DOHH2 (cell line): Measurements from ENCODE around the gene PRRT1B.

Source experiments
- H3F3A ChIP-seq: fragments of 200-600 bp; sonication (generic), shearing (Covaris generic); 2 replicates; pipeline ENCODE4 v1.6.0; 2016; ENCODE audit warnings: antibody characterized with exemption, mild to moderate bottlenecking; ENCODE audit not compliant: control insufficient read depth, insufficient read depth
- H3K27ac ChIP-seq: fragments of 200-600 bp; sonication (generic); 2 replicates; pipeline ENCODE4 v1.5.1; 2014; ENCODE audit warnings: low read depth, mild to moderate bottlenecking, low read length, moderate library complexity
- H3K27me3 ChIP-seq: fragments of 200-600 bp; sonication (generic); 2 replicates; pipeline ENCODE4 v1.6.1; 2014; ENCODE audit warnings: mild to moderate bottlenecking, low read length, mixed read lengths; ENCODE audit not compliant: control insufficient read depth
- H3K36me3 ChIP-seq: fragments of 200-600 bp; sonication (generic); 2 replicates; pipeline ENCODE4 v1.6.1; 2014; ENCODE audit warnings: mild to moderate bottlenecking, low read length, moderate library complexity, mixed read lengths; ENCODE audit not compliant: control insufficient read depth
- H3K4me1 ChIP-seq: fragments of 200-600 bp; sonication (generic); 2 replicates; pipeline ENCODE4 v1.6.1; 2014; ENCODE audit warnings: mild to moderate bottlenecking, low read length, mixed read lengths; ENCODE audit not compliant: control insufficient read depth
- H3K4me2 ChIP-seq: fragments of 200-600 bp; sonication (generic); 2 replicates; pipeline ENCODE4 v1.6.0; 2014; ENCODE audit warnings: mild to moderate bottlenecking, low read length, moderate library complexity
- H3K4me3 ChIP-seq: fragments of 200-600 bp; sonication (generic); 2 replicates; pipeline ENCODE4 v1.5.1; 2014; ENCODE audit warnings: mild to moderate bottlenecking, low read length, mixed read lengths
- H3K79me2 ChIP-seq: fragments of 200-600 bp; sonication (generic); 2 replicates; pipeline ENCODE4 v1.6.1; 2014; ENCODE audit warnings: mild to moderate bottlenecking, low read length, mixed read lengths; ENCODE audit not compliant: control insufficient read depth
- H3K9me2 ChIP-seq: fragments of 200-600 bp; sonication (generic); replicated peaks from 2 replicates; pipeline ENCODE4 v1.6.1; 2014; ENCODE audit warnings: mild to moderate bottlenecking, low read length, mixed read lengths; ENCODE audit not compliant: control insufficient read depth
- H3K9me3 ChIP-seq: fragments of 200-600 bp; sonication (generic); 2 replicates; pipeline ENCODE4 v1.6.1; 2014; ENCODE audit warnings: antibody characterized with exemption, low read length, mixed read lengths; ENCODE audit not compliant: control insufficient read depth, insufficient read depth
- H4K20me1 ChIP-seq: fragments of 200-600 bp; sonication (generic); 2 replicates; pipeline ENCODE4 v1.6.0; 2014; ENCODE audit warnings: low read depth, mild to moderate bottlenecking, antibody characterized with exemption, low read length, moderate library complexity; ENCODE audit not compliant: control insufficient read depth, insufficient read depth
- CTCF ChIP-seq: fragments of 200-600 bp; sonication (generic); IDR thresholded peaks from one replicate; pipeline ENCODE4 v1.5.1; 2014; ENCODE audit warnings: antibody characterized with exemption, mild to moderate bottlenecking, low read depth, low read length; ENCODE audit not compliant: poor library complexity, severe bottlenecking
- EZH2phosphoT487 ChIP-seq: fragments of 200-600 bp; sonication (generic); IDR thresholded peaks from 2 replicates; pipeline ENCODE4 v1.6.1; 2017; ENCODE audit warnings: borderline replicate concordance, mild to moderate bottlenecking, antibody characterized with exemption, low read length, moderate library complexity, mixed read lengths

The PRRT1B gene

GRCh38 chr9:131580358-131580757, 35.0 kb downstream of the PRRT1B start:
- Histone ChIP-seq H3K36me3 (peaks cover 80% of the 10 kb centered on the region), H3K27ac (no peak overlapping the region), H3K4me1 (peaks cover 9% of the 10 kb centered on the region), H3K79me2 (no peaks in the 10 kb centered on the region), H3K4me2 (no peak overlapping the region), H4K20me1 (no peaks in the 10 kb centered on the region), H3K9me2 (no peaks in the 10 kb centered on the region), H3K9me3 (no peaks in the 10 kb centered on the region), H3F3A (no peaks in the 10 kb centered on the region), H3K27me3 (no peaks in the 10 kb centered on the region), H3K4me3 (no peak overlapping the region)
- TF ChIP-seq EZH2phosphoT487 (no peak), CTCF (no peak)

- Histone ChIP-seq H3K4me2 (no peak overlapping the region), H3K79me2 (no peaks in the 10 kb centered on the region), H3K9me3 (no peaks in the 10 kb centered on the region), H3K27ac (no peak overlapping the region), H4K20me1 (no peaks in the 10 kb centered on the region), H3F3A (no peaks in the 10 kb centered on the region), H3K9me2 (no peaks in the 10 kb centered on the region), H3K4me1 (peaks cover 15% of the 10 kb centered on the region), H3K4me3 (no peak overlapping the region), H3K36me3 (peaks cover 70% of the 10 kb centered on the region), H3K27me3 (no peaks in the 10 kb centered on the region)
- TF ChIP-seq EZH2phosphoT487 (no peak), CTCF (no peak)
Observed at GRCh38 chr9:131582056-131582455, 36.7 kb downstream of the PRRT1B start.

GRCh38 chr9:131582466-131583336, 37.4 kb downstream of the PRRT1B start:
- no peaks in the 10 kb centered on the region for H3K79me2 ChIP-seq
- H3K27ac ChIP-seq = no peak overlapping the region
- H3F3A ChIP-seq = no peaks in the 10 kb centered on the region
- no peaks in the 10 kb centered on the region for H3K9me3 ChIP-seq
- no peaks in the 10 kb centered on the region for H4K20me1 ChIP-seq
- H3K36me3 ChIP-seq = peaks cover 67% of the 10 kb centered on the region
- TF ChIP-seq EZH2phosphoT487 (no peak), CTCF (no peak)
- H3K9me2 ChIP-seq = no peaks in the 10 kb centered on the region
- H3K4me3 ChIP-seq = no peak overlapping the region
- no peaks in the 10 kb centered on the region for H3K27me3 ChIP-seq
- H3K4me1 ChIP-seq = peaks cover 15% of the 10 kb centered on the region
- no peak overlapping the region for H3K4me2 ChIP-seq

- H3K4me2 ChIP-seq = no peak overlapping the region
- no peak overlapping the region for H3K4me3 ChIP-seq
- H3F3A ChIP-seq = no peaks in the 10 kb centered on the region
- no peaks in the 10 kb centered on the region for H3K9me2 ChIP-seq
- H4K20me1 ChIP-seq = no peaks in the 10 kb centered on the region
- H3K27ac ChIP-seq = no peak overlapping the region
- TF ChIP-seq EZH2phosphoT487 (no peak), CTCF (no peak)
- H3K9me3 ChIP-seq = no peaks in the 10 kb centered on the region
- peaks cover 15% of the 10 kb centered on the region for H3K4me1 ChIP-seq
- H3K27me3 ChIP-seq = no peaks in the 10 kb centered on the region
- H3K36me3 ChIP-seq = peaks cover 64% of the 10 kb centered on the region
- no peaks in the 10 kb centered on the region for H3K79me2 ChIP-seq
Observed at GRCh38 chr9:131583337-131583645, 38.0 kb downstream of the PRRT1B start.
